Caco-2 (cell line): ENCODE data around the gene KIF19. TPM values are rescaled to one million over a fixed set of nuclear protein-coding genes. Genes with fewer than 3 reads are reported as not detected.

ENCODE experiments used
- BruUV-seq: library from RNA; stranded (reverse); fragments of 400-500 nt; replicated peaks from 2 replicates; lab custom pipeline; 2021; lab: Mats Ljungman, UMichigan
- CTCF ChIA-PET: fragments of 300-600 bp; sonication (Branson Sonifier 250); formaldehyde crosslinking; loops from one replicate; lab custom pipeline; 2022; ENCODE audit warnings: antibody characterized with exemption; lab: Charles Lee
- POLR2A ChIA-PET: fragments of 300-600 bp; sonication (Branson Sonifier 250); formaldehyde crosslinking; loops from one replicate; lab custom pipeline; 2022; ENCODE audit warnings: antibody characterized with exemption; lab: Charles Lee
- DNase-seq, 2 experiments: peaks; one replicate each; pipeline versions ENCODE4 v3.0.0 to v3.0.0-alpha.2; 2020 to 2022
- H3K27me3 ChIP-seq: replicated peaks from 2 replicates; pipeline ENCODE4 v1.6.0; 2011; ENCODE audit warnings: low read length; ENCODE audit not compliant: control insufficient read depth, insufficient read depth
- H3K36me3 ChIP-seq: 2 replicates; pipeline ENCODE4 v1.5.1; 2011; ENCODE audit warnings: low read length; ENCODE audit not compliant: control insufficient read depth, insufficient read depth
- H3K4me1 ChIP-seq: fragments of 250-450 bp; sonication (Bioruptor Pico); 2 replicates; pipeline ENCODE4 v1.5.1; 2020; ENCODE audit warnings: mild to moderate bottlenecking
- H3K4me3 ChIP-seq: 2 replicates; pipeline ENCODE4 v1.5.1; 2011; ENCODE audit warnings: low read depth, mild to moderate bottlenecking, control low read depth, low read length
- H3K9me3 ChIP-seq: fragments of 250-450 bp; sonication (Bioruptor Pico); 2 replicates; pipeline ENCODE4 v1.5.1; 2020; ENCODE audit warnings: mild to moderate bottlenecking, moderate library complexity
- H3K27ac Mint-ChIP-seq: one replicate; pipeline ENCODE4 v1.8.0; 2022; ENCODE audit warnings: mixed read lengths; ENCODE audit not compliant: unreplicated experiment
- H3K27me3 Mint-ChIP-seq: one replicate; pipeline ENCODE4 v1.8.0; 2022; ENCODE audit warnings: mixed read lengths; ENCODE audit not compliant: insufficient read depth, unreplicated experiment
- H3K36me3 Mint-ChIP-seq: one replicate; pipeline ENCODE4 v1.8.0; 2022; ENCODE audit warnings: mild to moderate bottlenecking, mixed read lengths; ENCODE audit not compliant: insufficient read depth, unreplicated experiment
- H3K4me1 Mint-ChIP-seq: one replicate; pipeline ENCODE4 v1.8.0; 2022; ENCODE audit warnings: low read depth, mixed read lengths; ENCODE audit not compliant: unreplicated experiment
- H3K4me3 Mint-ChIP-seq: one replicate; pipeline ENCODE4 v1.8.0; 2022; ENCODE audit warnings: mild to moderate bottlenecking, moderate library complexity, mixed read lengths; ENCODE audit not compliant: unreplicated experiment
- H3K9me3 Mint-ChIP-seq: one replicate; pipeline ENCODE4 v1.8.0; 2022; ENCODE audit warnings: mixed read lengths; ENCODE audit not compliant: unreplicated experiment
- intact Hi-C: fragments of 100-400 bp; cut with micrococcal nuclease; formaldehyde crosslinking; loops from one replicate; pipeline ENCODE4 v1.10.0; 2022; ENCODE audit not compliant: unreplicated experiment
- total RNA-seq: library from RNA; stranded (reverse); gene quantifications from 2 replicates; pipeline ENCODE4 v1.2.3, GENCODE V29; 2022
- TF ChIP-seq, protein P1 (sequence below), 2 experiments: fragments of 200-600 bp in 1 of 2; IDR thresholded peaks; 1 replicate in 1 of 2; 2 replicates in 1 of 2; pipeline versions ENCODE4 v1.5.1 to v1.8.0; 2011 to 2022; ENCODE audit warnings: antibody characterized with exemption in 1 of 2, control low read depth in 1 of 2, inconsistent platforms in 1 of 2, low read depth in 1 of 2, low read length in 1 of 2, mild to moderate bottlenecking in 1 of 2, moderate library complexity in 1 of 2; ENCODE audit not compliant: insufficient read depth in 1 of 2, severe bottlenecking in 1 of 2, unreplicated experiment in 1 of 2

KIF19 gene
- total RNA-seq, 1 experiment from 2014 or later, result not detected

DNA sequence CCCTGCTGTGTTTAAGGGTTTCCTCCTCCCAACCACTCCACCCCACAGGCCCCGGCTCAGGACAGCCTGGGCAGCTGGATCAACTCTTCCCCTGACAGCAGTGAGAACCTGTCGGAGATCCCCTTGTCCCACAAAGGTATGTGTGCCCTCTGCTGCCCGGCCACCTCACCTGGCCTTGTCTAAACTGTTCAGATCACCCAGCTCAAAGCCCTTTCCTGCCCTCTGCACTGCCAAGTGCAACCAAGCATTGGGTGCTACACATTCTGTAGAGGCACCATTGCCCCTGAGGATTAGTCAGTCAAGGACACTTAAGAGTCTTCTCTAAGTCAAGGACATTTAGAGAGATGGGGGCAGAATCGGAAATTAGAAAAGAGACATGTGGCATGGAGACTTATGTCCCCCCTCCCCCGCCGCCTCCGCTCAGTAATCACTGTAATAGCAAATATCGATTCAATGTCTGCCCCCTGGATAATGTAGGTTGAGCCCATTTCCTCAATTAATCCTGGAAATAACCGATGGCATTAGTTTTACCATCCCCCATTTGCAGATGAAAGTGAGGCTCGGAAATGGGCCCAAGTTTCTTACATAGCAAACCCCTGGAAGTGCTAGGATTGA lies 27.5 kb downstream of the KIF19 start:
- no TSS peak for BruUV-seq
- no peak overlapping the region for H3K4me3 Mint-ChIP-seq
- H3K36me3 Mint-ChIP-seq, result no peaks in the 10 kb centered on the region

DNA sequence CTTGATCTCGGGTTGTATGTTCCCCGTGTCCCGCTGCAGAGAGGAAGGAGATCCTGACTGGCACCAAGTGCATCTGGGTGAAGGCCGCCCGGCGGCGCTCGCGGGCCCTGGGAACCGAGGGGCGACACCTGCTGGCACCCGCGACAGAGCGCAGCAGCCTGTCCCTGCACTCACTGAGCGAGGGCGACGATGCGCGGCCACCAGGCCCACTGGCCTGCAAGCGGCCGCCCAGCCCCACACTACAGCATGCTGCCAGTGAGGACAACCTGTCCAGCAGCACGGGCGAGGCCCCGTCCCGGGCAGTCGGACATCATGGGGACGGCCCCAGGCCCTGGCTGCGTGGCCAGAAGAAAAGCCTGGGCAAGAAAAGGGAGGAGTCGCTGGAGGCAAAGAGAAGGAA lies 28.1 kb downstream of the KIF19 start:
- Mint-ChIP-seq H3K4me1 (no peaks in the 10 kb centered on the region), H3K27me3 (peaks cover 17% of the 10 kb centered on the region), H3K36me3 (no peaks in the 10 kb centered on the region), H3K9me3 (no peaks in the 10 kb centered on the region), H3K4me3 (no peak overlapping the region), H3K27ac (no peak overlapping the region)
- ChIA-PET CTCF (interaction anchor here (0.6 kb wide), 1 partner anchor 91 kb away, joined by 3 read pairs; no protein-coding TSS in a partner anchor), POLR2A (no interaction called here)
- no peak for DNase-seq
- TF ChIP-seq, protein P1, sequence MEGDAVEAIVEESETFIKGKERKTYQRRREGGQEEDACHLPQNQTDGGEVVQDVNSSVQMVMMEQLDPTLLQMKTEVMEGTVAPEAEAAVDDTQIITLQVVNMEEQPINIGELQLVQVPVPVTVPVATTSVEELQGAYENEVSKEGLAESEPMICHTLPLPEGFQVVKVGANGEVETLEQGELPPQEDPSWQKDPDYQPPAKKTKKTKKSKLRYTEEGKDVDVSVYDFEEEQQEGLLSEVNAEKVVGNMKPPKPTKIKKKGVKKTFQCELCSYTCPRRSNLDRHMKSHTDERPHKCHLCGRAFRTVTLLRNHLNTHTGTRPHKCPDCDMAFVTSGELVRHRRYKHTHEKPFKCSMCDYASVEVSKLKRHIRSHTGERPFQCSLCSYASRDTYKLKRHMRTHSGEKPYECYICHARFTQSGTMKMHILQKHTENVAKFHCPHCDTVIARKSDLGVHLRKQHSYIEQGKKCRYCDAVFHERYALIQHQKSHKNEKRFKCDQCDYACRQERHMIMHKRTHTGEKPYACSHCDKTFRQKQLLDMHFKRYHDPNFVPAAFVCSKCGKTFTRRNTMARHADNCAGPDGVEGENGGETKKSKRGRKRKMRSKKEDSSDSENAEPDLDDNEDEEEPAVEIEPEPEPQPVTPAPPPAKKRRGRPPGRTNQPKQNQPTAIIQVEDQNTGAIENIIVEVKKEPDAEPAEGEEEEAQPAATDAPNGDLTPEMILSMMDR (IDR thresholded peaks at IDR 0.05; ENCODE audit: insufficient read depth in 1 of 2, low read depth in 1 of 2, low read length in 1 of 2, severe bottlenecking in 1 of 2, unreplicated experiment in 1 of 2), result no peak
- H3K4me1 ChIP-seq, result no peaks in the 10 kb centered on the region
- H3K4me3 ChIP-seq, result no peak overlapping the region
- no peaks in the 10 kb centered on the region for H3K9me3 ChIP-seq
- no peaks in the 10 kb centered on the region for H3K27me3 ChIP-seq
- H3K36me3 ChIP-seq, result no peaks in the 10 kb centered on the region
- no TSS peak for BruUV-seq
- intact Hi-C loops, result no loop called here

More for the DNA sequence above, 27.5 kb downstream of the KIF19 start:
- Histone ChIP-seq H3K36me3 (no peaks in the 10 kb centered on the region), H3K4me3 (no peak overlapping the region), H3K4me1 (no peaks in the 10 kb centered on the region), H3K27me3 (no peaks in the 10 kb centered on the region), H3K9me3 (no peaks in the 10 kb centered on the region)
- CTCF ChIA-PET, result interaction anchor here (1.3 kb wide), 1 partner anchor 52 kb away, joined by 3 read pairs; no protein-coding TSS in a partner anchor
- POLR2A ChIA-PET, result no interaction called here
- peaks cover 16% of the 10 kb centered on the region for H3K27me3 Mint-ChIP-seq
- no peak overlapping the region for H3K27ac Mint-ChIP-seq
- H3K4me1 Mint-ChIP-seq, result peaks cover 5% of the 10 kb centered on the region
- H3K9me3 Mint-ChIP-seq, result no peaks in the 10 kb centered on the region
- intact Hi-C loops, result no loop called here
- TF ChIP-seq, protein P1 (IDR thresholded peaks at IDR 0.05; ENCODE audit: insufficient read depth in 1 of 2, low read depth in 1 of 2, low read length in 1 of 2, severe bottlenecking in 1 of 2, unreplicated experiment in 1 of 2), result no peak
- DNase-seq, result no peak

DNA sequence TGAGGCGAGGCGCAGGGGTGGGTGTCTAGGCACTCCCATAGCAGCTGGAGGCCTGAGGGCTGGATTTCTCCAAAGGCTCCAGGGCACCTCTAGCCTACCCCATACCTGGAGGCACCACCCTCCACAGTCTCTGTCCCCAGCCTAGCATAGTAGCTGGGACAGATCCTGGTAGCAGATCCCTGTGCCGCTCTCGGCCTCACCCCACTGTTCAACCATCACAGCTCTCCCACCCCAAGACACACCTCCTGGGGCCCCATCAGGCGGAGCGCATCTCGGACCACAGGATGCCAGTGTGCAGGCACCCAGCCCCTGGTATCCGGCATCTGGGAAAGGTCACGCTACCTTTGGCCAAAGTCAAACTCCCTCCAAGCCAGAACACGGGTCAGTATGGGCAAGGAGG lies 28.5 kb downstream of the KIF19 start:
- Histone ChIP-seq H3K4me1 (no peaks in the 10 kb centered on the region), H3K27me3 (no peaks in the 10 kb centered on the region), H3K36me3 (no peaks in the 10 kb centered on the region), H3K9me3 (no peaks in the 10 kb centered on the region), H3K4me3 (no peak overlapping the region)
- intact Hi-C loops, result no loop called here
- Mint-ChIP-seq H3K36me3 (no peaks in the 10 kb centered on the region), H3K4me3 (no peak overlapping the region), H3K27ac (no peak overlapping the region), H3K4me1 (no peaks in the 10 kb centered on the region), H3K9me3 (no peaks in the 10 kb centered on the region), H3K27me3 (peaks cover 17% of the 10 kb centered on the region)
- ChIA-PET CTCF (interaction anchor here (0.6 kb wide), 2 partner anchors 91 to 395 kb away, joined by 3 to 4 read pairs; no protein-coding TSS in a partner anchor), POLR2A (no interaction called here)
- no TSS peak for BruUV-seq
- TF ChIP-seq, protein P1 (IDR thresholded peaks at IDR 0.05; ENCODE audit: insufficient read depth in 1 of 2, low read depth in 1 of 2, low read length in 1 of 2, severe bottlenecking in 1 of 2, unreplicated experiment in 1 of 2), result no peak
- no peak for DNase-seq
